A673 (cell line): ENCODE data around the gene DDX11. TPM values are rescaled to one million over a fixed set of nuclear protein-coding genes. Genes with fewer than 3 reads are reported as not detected.
"Not testable (repeated sequence)": the region's sequence is repeated elsewhere in the genome, so short reads cannot be mapped to it uniquely, and the experiment has no call there.

ENCODE experiments used
- BruUV-seq: library from RNA; stranded (reverse); fragments of 400-500 nt; replicated peaks from 2 replicates; lab custom pipeline; 2021; lab: Mats Ljungman, UMichigan
- CTCF ChIA-PET: fragments of 300-600 bp; sonication (Branson Sonifier 250); formaldehyde crosslinking; loops from one replicate; lab custom pipeline; 2022; ENCODE audit warnings: antibody characterized with exemption; lab: Charles Lee
- POLR2A ChIA-PET: fragments of 300-600 bp; sonication (Branson Sonifier 250); formaldehyde crosslinking; loops from one replicate; lab custom pipeline; 2022; ENCODE audit warnings: antibody characterized with exemption; ENCODE audit not compliant: low non-redundant PET; lab: Charles Lee
- DNase-seq: peaks from one replicate; pipeline ENCODE4 v3.0.0-alpha.2; 2015; ENCODE audit warnings: low spot score
- H3K27ac ChIP-seq: fragments of 200-600 bp; sonication (generic); 2 replicates; pipeline ENCODE4 v1.5.1; 2016; ENCODE audit warnings: mixed run types, low read depth, mild to moderate bottlenecking, mixed read lengths, antibody characterized with exemption, low read length; ENCODE audit not compliant: poor library complexity, severe bottlenecking
- H3K27me3 ChIP-seq: fragments of 200-600 bp; sonication (generic); replicated peaks from 2 replicates; pipeline ENCODE4 v1.6.1; 2017; ENCODE audit warnings: mixed run types, low read depth, mild to moderate bottlenecking, mixed read lengths, antibody characterized with exemption, low read length; ENCODE audit not compliant: insufficient read depth, poor library complexity
- H3K36me3 ChIP-seq: fragments of 200-600 bp; sonication (generic); 2 replicates; pipeline ENCODE4 v1.6.1; 2016; ENCODE audit warnings: mixed run types, mild to moderate bottlenecking, mixed read lengths, antibody characterized with exemption, low read length; ENCODE audit not compliant: insufficient read depth, poor library complexity, severe bottlenecking
- H3K4me1 ChIP-seq: fragments of 200-600 bp; sonication (generic); 2 replicates; pipeline ENCODE4 v1.6.1; 2017; ENCODE audit warnings: mixed run types, mild to moderate bottlenecking, mixed read lengths, antibody characterized with exemption, low read length; ENCODE audit not compliant: insufficient read depth, poor library complexity, severe bottlenecking
- H3K4me3 ChIP-seq: fragments of 200-600 bp; sonication (generic); 2 replicates; pipeline ENCODE4 v1.5.1; 2016; ENCODE audit warnings: low read depth, mixed run types, mild to moderate bottlenecking, mixed read lengths, low read length; ENCODE audit not compliant: poor library complexity, severe bottlenecking
- H3K9me3 ChIP-seq: fragments of 200-600 bp; sonication (generic); 2 replicates; pipeline ENCODE4 v1.6.1; 2016; ENCODE audit warnings: mixed run types, low read depth, mild to moderate bottlenecking, mixed read lengths, antibody characterized with exemption, low read length; ENCODE audit not compliant: poor library complexity, severe bottlenecking
- EZH2 ChIP-seq: fragments of 200-600 bp; sonication (generic); IDR thresholded peaks from 2 replicates; pipeline ENCODE4 v1.6.1; 2017; ENCODE audit warnings: borderline replicate concordance, low read depth, mild to moderate bottlenecking, mixed read lengths, antibody characterized with exemption, low read length; ENCODE audit not compliant: poor library complexity, severe bottlenecking
- intact Hi-C: fragments of 100-400 bp; cut with micrococcal nuclease; formaldehyde crosslinking; loops from one replicate; pipeline ENCODE4 v1.10.0; 2022; ENCODE audit not compliant: unreplicated experiment
- total RNA-seq: library from RNA; stranded (reverse); gene quantifications from 2 replicates; pipeline ENCODE4 v1.2.3, GENCODE V29; 2021

DDX11 gene
- total RNA-seq, 1 experiment from 2014 or later, result 188 TPM

GRCh38 chr12:31084241-31084640 is 10.6 kb downstream of the DDX11 start:
- H3K9me3 ChIP-seq, H3K4me1 ChIP-seq, POLR2A ChIA-PET, H3K27me3 ChIP-seq, H3K27ac ChIP-seq, H3K4me3 ChIP-seq, intact Hi-C loops, CTCF ChIA-PET, DNase-seq, BruUV-seq: not testable (repeated sequence)
- H3K36me3 ChIP-seq, result peaks cover 22% of the 10 kb centered on the region

GRCh38 chr12:31086032-31086431 is 12.4 kb downstream of the DDX11 start:
- BruUV-seq, H3K4me1 ChIP-seq, DNase-seq, H3K9me3 ChIP-seq, H3K4me3 ChIP-seq, CTCF ChIA-PET, POLR2A ChIA-PET, intact Hi-C loops, H3K27ac ChIP-seq, H3K27me3 ChIP-seq: not testable (repeated sequence)
- peaks cover 32% of the 10 kb centered on the region for H3K36me3 ChIP-seq

GRCh38 chr12:31087486-31087885 is 13.8 kb downstream of the DDX11 start:
- POLR2A ChIA-PET, BruUV-seq, H3K4me1 ChIP-seq, H3K27ac ChIP-seq, intact Hi-C loops, CTCF ChIA-PET, DNase-seq, H3K4me3 ChIP-seq, H3K9me3 ChIP-seq, H3K27me3 ChIP-seq: not testable (repeated sequence)
- peaks cover 32% of the 10 kb centered on the region for H3K36me3 ChIP-seq

GRCh38 chr12:31087956-31088355 is 14.3 kb downstream of the DDX11 start:
- H3K4me3 ChIP-seq, H3K9me3 ChIP-seq, intact Hi-C loops, CTCF ChIA-PET, BruUV-seq, H3K27ac ChIP-seq, H3K4me1 ChIP-seq, POLR2A ChIA-PET, H3K27me3 ChIP-seq, DNase-seq: not testable (repeated sequence)
- H3K36me3 ChIP-seq, result peaks cover 31% of the 10 kb centered on the region

- BruUV-seq, result no TSS peak
- Histone ChIP-seq H3K4me3 (no peak overlapping the region), H3K36me3 (peaks cover 22% of the 10 kb centered on the region), H3K27ac (no peak overlapping the region), H3K27me3 (no peaks in the 10 kb centered on the region), H3K4me1 (no peaks in the 10 kb centered on the region), H3K9me3 (no peaks in the 10 kb centered on the region)
- ChIA-PET CTCF (no interaction called here), POLR2A (no interaction called here)
- TF ChIP-seq EZH2, result no peak
- intact Hi-C loops, result no loop called here
- no peak for DNase-seq
Measured at GRCh38 chr12:31089072-31089471, 15.4 kb downstream of the DDX11 start.

GRCh38 chr12:31091629-31092028 is 18.0 kb downstream of the DDX11 start:
- POLR2A ChIA-PET, H3K27me3 ChIP-seq, H3K4me3 ChIP-seq, intact Hi-C loops, H3K27ac ChIP-seq, BruUV-seq, DNase-seq, H3K4me1 ChIP-seq, CTCF ChIA-PET, H3K9me3 ChIP-seq: not testable (repeated sequence)
- H3K36me3 ChIP-seq, result peaks cover 20% of the 10 kb centered on the region

- H3K4me3 ChIP-seq, POLR2A ChIA-PET, DNase-seq, H3K4me1 ChIP-seq, H3K27me3 ChIP-seq, H3K27ac ChIP-seq, BruUV-seq, intact Hi-C loops, CTCF ChIA-PET, H3K9me3 ChIP-seq: not testable (repeated sequence)
- H3K36me3 ChIP-seq, result peaks cover 23% of the 10 kb centered on the region
Measured at GRCh38 chr12:31092718-31093117, 19.1 kb downstream of the DDX11 start.
